HCT116 (cell line): ENCODE measurements around the gene TNS2. TPM values are rescaled to one million over a fixed set of nuclear protein-coding genes. Genes with fewer than 3 reads are reported as not detected.

Experiments used
- ATAC-seq: fragments of 200-7000 bp; cut with Tn5 transposase; 2 replicates; pipeline ENCODE4 v1.9.1; 2020; ENCODE audit warnings: mild to moderate bottlenecking, moderate library complexity
- BruUV-seq: library from RNA; stranded (reverse); fragments of 400-500 nt; replicated peaks from 2 replicates; lab custom pipeline; 2021; lab: Mats Ljungman, UMichigan
- CTCF ChIA-PET: fragments of 300-600 bp; sonication (Branson Sonifier 250); formaldehyde crosslinking; loops from one replicate; lab custom pipeline; 2021; ENCODE audit warnings: antibody characterized with exemption; lab: Charles Lee
- POLR2A ChIA-PET: fragments of 300-600, 350-600 bp; sonication (Branson Sonifier 250); formaldehyde crosslinking; loops from one replicate; lab custom pipeline; 2021; ENCODE audit warnings: antibody characterized with exemption; lab: Charles Lee
- RAD21 ChIA-PET, 2 experiments: fragments of 300-600 bp; sonication (Branson Sonifier 250); formaldehyde crosslinking; loops; one replicate each; lab custom pipeline; 2023; ENCODE audit warnings: low total read pairs in 2 of 2; ENCODE audit not compliant: uncharacterized antibody in 2 of 2, unreplicated experiment in 2 of 2, low non-redundant PET in 1 of 2; lab: Charles Lee
- DNase-seq: peaks from one replicate; pipeline ENCODE4 v3.0.0-alpha.2; 2010; ENCODE audit warnings: low read depth, low spot score
- H2AFZ ChIP-seq: fragments of 200-600 bp; shearing (Covaris generic), sonication (generic); 2 replicates; pipeline ENCODE4 v1.6.1; 2017; ENCODE audit warnings: low read depth, mixed run types, mixed read lengths, antibody characterized with exemption, low read length; ENCODE audit not compliant: poor library complexity, severe bottlenecking
- H3K27ac ChIP-seq: 2 replicates; pipeline ENCODE4 v1.5.1; 2012; ENCODE audit warnings: low read depth, low read length
- H3K27me3 ChIP-seq: fragments of 200-600 bp; sonication (generic); 2 replicates; pipeline ENCODE4 v1.6.1; 2016; ENCODE audit warnings: mixed run types, low read length, mixed read lengths; ENCODE audit not compliant: insufficient read depth
- H3K36me3 ChIP-seq, 2 experiments: fragments of 200-500 bp in 1 of 2; fragments of 200-600 bp in 1 of 2; sonication (Bioruptor generic) in 1 of 2; sonication (generic) in 1 of 2; 2 replicates each; pipeline versions ENCODE4 v1.5.1 to v1.6.1; 2014 to 2016; ENCODE audit warnings: low read length in 2 of 2, inconsistent platforms in 1 of 2, mixed read lengths in 1 of 2, mixed run types in 1 of 2; ENCODE audit not compliant: insufficient read depth in 2 of 2, control insufficient read depth in 1 of 2
- H3K4me1 ChIP-seq, 2 experiments: fragments of 200-600 bp in 1 of 2; sonication (generic) in 1 of 2; 2 replicates each; pipeline versions ENCODE4 v1.5.1 to v1.6.1; 2012 to 2017; ENCODE audit warnings: low read length in 2 of 2, inconsistent platforms in 1 of 2, mild to moderate bottlenecking in 1 of 2, mixed read lengths in 1 of 2, mixed run types in 1 of 2, moderate library complexity in 1 of 2; ENCODE audit not compliant: insufficient read depth in 2 of 2, control insufficient read depth in 1 of 2
- H3K4me2 ChIP-seq: fragments of 200-600 bp; sonication (generic); 2 replicates; pipeline ENCODE4 v1.6.1; 2017; ENCODE audit warnings: mixed run types, low read length, mixed read lengths
- H3K4me3 ChIP-seq, 2 experiments: fragments of 200-600 bp in 1 of 2; sonication (generic) in 1 of 2; replicated peaks in 1 of 2; 2 replicates each; pipeline ENCODE4 v1.5.1; 2011 to 2016; ENCODE audit warnings: low read length in 2 of 2, control low read depth in 1 of 2, low read depth in 1 of 2, mild to moderate bottlenecking in 1 of 2, mixed read lengths in 1 of 2, mixed run types in 1 of 2
- H3K79me2 ChIP-seq: fragments of 200-600 bp; sonication (generic); 2 replicates; pipeline ENCODE4 v1.6.1; 2017; ENCODE audit warnings: mild to moderate bottlenecking, mixed run types, low read length, moderate library complexity, mixed read lengths; ENCODE audit not compliant: insufficient read depth
- H3K9ac ChIP-seq: fragments of 200-600 bp; sonication (generic); 2 replicates; pipeline ENCODE4 v1.6.1; 2016; ENCODE audit warnings: low read length, mixed read lengths
- H3K9me2 ChIP-seq: fragments of 200-600 bp; sonication (generic), shearing (Covaris generic); 2 replicates; pipeline ENCODE4 v1.6.1; 2017; ENCODE audit warnings: mixed run types, mild to moderate bottlenecking, moderate library complexity; ENCODE audit not compliant: insufficient read depth
- H3K9me3 ChIP-seq, 2 experiments: fragments of 200-500 bp in 1 of 2; fragments of 200-600 bp in 1 of 2; sonication (Bioruptor generic) in 1 of 2; sonication (generic) in 1 of 2; 2 replicates each; pipeline ENCODE4 v1.6.1; 2014 to 2017; ENCODE audit warnings: low read length in 2 of 2, mixed read lengths in 2 of 2, inconsistent platforms in 1 of 2, low read depth in 1 of 2, mild to moderate bottlenecking in 1 of 2, mixed run types in 1 of 2, moderate library complexity in 1 of 2; ENCODE audit not compliant: control insufficient read depth in 1 of 2, insufficient read depth in 1 of 2
- H4K20me1 ChIP-seq: fragments of 200-600 bp; sonication (generic), shearing (Covaris generic); 2 replicates; pipeline ENCODE4 v1.6.1; 2017; ENCODE audit warnings: mixed run types, mild to moderate bottlenecking, moderate library complexity; ENCODE audit not compliant: insufficient read depth
- CEBPB ChIP-seq: IDR thresholded peaks from 2 replicates; pipeline ENCODE4 v1.6.1; 2012; ENCODE audit warnings: low read depth
- CTCF ChIP-seq, 3 experiments: fragments of 200-600 bp in 1 of 3; sonication (generic) in 1 of 3; IDR thresholded peaks in 2 of 3; conservative IDR thresholded peaks in 1 of 3; 2 replicates each; pipeline ENCODE4 v1.5.1; 2012 to 2017; ENCODE audit warnings: low read depth in 2 of 3, low read length in 2 of 3, antibody characterized with exemption in 1 of 3, borderline replicate concordance in 1 of 3, control low read depth in 1 of 3, mild to moderate bottlenecking in 1 of 3, mixed read lengths in 1 of 3, mixed run types in 1 of 3, moderate library complexity in 1 of 3; ENCODE audit not compliant: insufficient read depth in 1 of 3
- FOSL1 ChIP-seq: IDR thresholded peaks from 2 replicates; pipeline ENCODE4 v1.6.1; 2012; ENCODE audit warnings: low read depth
- MAX ChIP-seq: IDR thresholded peaks from 2 replicates; pipeline ENCODE4 v1.6.1; 2012
- POLR2A ChIP-seq: IDR thresholded peaks from 2 replicates; pipeline ENCODE4 v1.7.0; 2011; ENCODE audit warnings: borderline replicate concordance; ENCODE audit not compliant: insufficient read depth, insufficient read length; ENCODE audit errors: extremely low read depth
- RAD21 ChIP-seq: IDR thresholded peaks from 2 replicates; pipeline ENCODE4 v1.6.1; 2012; ENCODE audit warnings: low read depth, mild to moderate bottlenecking
- REST ChIP-seq: IDR thresholded peaks from 2 replicates; pipeline ENCODE4 v1.6.1; 2012; ENCODE audit warnings: low read depth
- SP1 ChIP-seq: IDR thresholded peaks from 2 replicates; pipeline ENCODE4 v1.6.1; 2012; ENCODE audit warnings: low read depth
- SRF ChIP-seq: IDR thresholded peaks from 2 replicates; pipeline ENCODE4 v1.6.1; 2012; ENCODE audit warnings: low read depth
- TCF7L2 ChIP-seq: IDR thresholded peaks from 2 replicates; pipeline ENCODE4 v1.7.0; 2011; ENCODE audit warnings: borderline replicate concordance, inconsistent platforms; ENCODE audit not compliant: insufficient read depth, insufficient read length; ENCODE audit errors: extremely low read depth
- ZFX ChIP-seq: fragments of 450-650 bp; IDR thresholded peaks from 2 replicates; pipeline ENCODE4 v1.6.1; 2017
- ZNF274 ChIP-seq: fragments of 200-500 bp; sonication (Bioruptor generic); IDR thresholded peaks from 2 replicates; pipeline ENCODE4 v1.6.1; 2014; ENCODE audit warnings: mild to moderate bottlenecking, low read depth, low read length, inconsistent platforms
- intact Hi-C: fragments of 100-400 bp; cut with micrococcal nuclease; formaldehyde crosslinking; loops from 2 replicates; pipeline ENCODE4 v1.10.0; 2022
- total RNA-seq: library from RNA; stranded (reverse); gene quantifications from one replicate; pipeline ENCODE4 v1.2.1, GENCODE V29; 2021; ENCODE audit not compliant: unreplicated experiment

The TNS2 gene
- total RNA-seq, 1 experiment from 2014 or later, result 25.7 TPM

GRCh38 chr12:53086361-53086760 is 36.5 kb downstream of the TNS2 start (continued):
- no peak for TF ChIP-seq FOSL1
- TF ChIP-seq ZFX, result no peak
- TF ChIP-seq POLR2A, result no peak
- no peak for TF ChIP-seq MAX
- TF ChIP-seq CTCF (IDR thresholded peaks at IDR 0.05 in 2 of 3, conservative IDR thresholded peaks at IDR 0.05 in 1 of 3; ENCODE audit: borderline replicate concordance in 1 of 3, insufficient read depth in 1 of 3, low read depth in 2 of 3, low read length in 2 of 3), result no peak
- no peak for TF ChIP-seq CEBPB

GRCh38 chr12:53090105-53090504 is 40.2 kb downstream of the TNS2 start:
- H3K4me2 ChIP-seq, result no peak overlapping the region
- H3K9ac ChIP-seq, result no peak overlapping the region
- BruUV-seq, result no TSS peak
- no peaks in the 10 kb centered on the region for H3K79me2 ChIP-seq
- ChIA-PET POLR2A (interaction anchor here (1.3 kb wide), 1 partner anchor 10 kb away, joined by 5 read pairs; the partner anchor contains the start of gene SPRYD3), CTCF (no interaction called here), RAD21 (no interaction called here)
- no peaks in the 10 kb centered on the region for H3K36me3 ChIP-seq
- H3K27me3 ChIP-seq, result no peaks in the 10 kb centered on the region
- TF ChIP-seq ZFX (no peak), SP1 (no peak), CTCF (IDR thresholded peaks at IDR 0.05 in 2 of 3, conservative IDR thresholded peaks at IDR 0.05 in 1 of 3; ENCODE audit: borderline replicate concordance in 1 of 3, insufficient read depth in 1 of 3, low read depth in 2 of 3, low read length in 2 of 3) (no peak), FOSL1 (no peak), RAD21 (no peak), CEBPB (no peak), SRF (no peak), REST (no peak), TCF7L2 (no peak), ZNF274 (no peak)
- no peak for DNase-seq
- H3K4me3 ChIP-seq, result no peak overlapping the region
- no peaks in the 10 kb centered on the region for H4K20me1 ChIP-seq
- intact Hi-C loops, result no loop called here
- peaks cover 0 to 2% of the 10 kb centered on the region in 2 experiments; a peak in 2 of 4 replicates for H3K9me3 ChIP-seq
- H3K4me1 ChIP-seq, result peaks cover 11 to 17% of the 10 kb centered on the region in 2 experiments
- H3K27ac ChIP-seq, result no peak overlapping the region
- ATAC-seq, result no peak
- H3K9me2 ChIP-seq, result no peaks in the 10 kb centered on the region; the same call in 1 of the 2 replicates
- no peak overlapping the region for H2AFZ ChIP-seq
